ENCODE data around the gene CLMN. TPM values are rescaled to one million over a fixed set of nuclear protein-coding genes. Genes with fewer than 3 reads are reported as not detected.

CLMN gene
- total and polyA plus RNA-seq, 10 of the 15 experiments (the other 5 are each of a cell fraction or from before 2014, with no cell fraction given), result 7.8 to 49.3 (median 18.5) TPM

- TF ChIP-seq MYC (IDR thresholded peaks at IDR 0.05; ENCODE audit: insufficient read depth, insufficient read length, insufficient replicate concordance, low read length, severe bottlenecking), result no peak
- TF ChIP-seq ZNF384 (IDR thresholded peaks at IDR 0.05; ENCODE audit: borderline replicate concordance, low read depth, low read length), result no peak
Measured at GRCh38 chr14:95300002-95300696, 19.6 kb downstream of the CLMN start (continued).

- no peak for DNase-seq (ENCODE audit: low read depth, low spot score)
- H4K20me1 ChIP-seq (ENCODE audit: control insufficient read depth, insufficient read depth), result no peaks in the 10 kb centered on the region
- H3K4me2 ChIP-seq (ENCODE audit: control insufficient read depth, insufficient read depth), result no peak overlapping the region
- SMC1A ChIA-PET (ENCODE audit: uncharacterized antibody, unreplicated experiment), result no interaction called here
- H3K27me3 ChIP-seq (replicated peaks in 1 of 2; ENCODE audit: control insufficient read depth in 2 of 2, insufficient read depth in 2 of 2, low read length in 1 of 2), result no peaks in the 10 kb centered on the region
- H3K4me3 ChIP-seq, result no peak overlapping the region
- BruUV-seq (replicated peaks), result no TSS peak
- no peak overlapping the region for H2AFZ ChIP-seq (ENCODE audit: control insufficient read depth, low read depth, low read length)
- in situ Hi-C loops (cut with MboI), result no loop called here
- no peak for TF ChIP-seq ZZZ3 (IDR thresholded peaks at IDR 0.05; ENCODE audit: control insufficient read depth, insufficient read length, low read depth)
- TF ChIP-seq CHD2 (IDR thresholded peaks at IDR 0.05; ENCODE audit: borderline replicate concordance, low read depth, low read length), result no peak
- no peak for TF ChIP-seq JUNB (IDR thresholded peaks at IDR 0.05)
- no peak for TF ChIP-seq STAT1 (conservative IDR thresholded peaks at IDR 0.05)
- TF ChIP-seq CTCF (IDR thresholded peaks at IDR 0.05 in 2 of 3, conservative IDR thresholded peaks at IDR 0.05 in 1 of 3; ENCODE audit: control insufficient read depth in 2 of 3, extremely low read depth in 1 of 3, insufficient read depth in 1 of 3, low read depth in 3 of 3, low read length in 3 of 3), result no peak
- TF ChIP-seq NFXL1 (IDR thresholded peaks at IDR 0.05; ENCODE audit: borderline replicate concordance), result no peak
- TF ChIP-seq RAD51 (IDR thresholded peaks at IDR 0.05), result no peak
- no peak for TF ChIP-seq CBX5 (IDR thresholded peaks at IDR 0.05; ENCODE audit: low read depth)
- no peak for TF ChIP-seq WRNIP1 (IDR thresholded peaks at IDR 0.05; ENCODE audit: borderline replicate concordance, low read depth, low read length)
- no peak for TF ChIP-seq TBL1XR1 (IDR thresholded peaks at IDR 0.05; ENCODE audit: low read depth, low read length)
- no peak for TF ChIP-seq BCL3 (IDR thresholded peaks at IDR 0.05; ENCODE audit: borderline replicate concordance, insufficient read depth, low read depth, low read length, poor library complexity, severe bottlenecking)
- no peak for TF ChIP-seq CBFB (IDR thresholded peaks at IDR 0.05; ENCODE audit: low read depth)
- TF ChIP-seq EP300 (IDR thresholded peaks at IDR 0.05; ENCODE audit: borderline replicate concordance in 1 of 2, control insufficient read depth in 1 of 2, low read depth in 2 of 2, low read length in 2 of 2), result no peak
- TF ChIP-seq TARDBP (IDR thresholded peaks at IDR 0.05; ENCODE audit: borderline replicate concordance), result no peak
- no peak for TF ChIP-seq RAD21 (IDR thresholded peaks at IDR 0.05; ENCODE audit: insufficient read depth, low read depth, low read length)
- no peak for TF ChIP-seq EGR1 (IDR thresholded peaks at IDR 0.05; ENCODE audit: borderline replicate concordance in 1 of 2, low read depth in 2 of 2, low read length in 2 of 2)
- no peak for TF ChIP-seq NFYA (IDR thresholded peaks at IDR 0.05; ENCODE audit: borderline replicate concordance, low read depth, low read length)
- POLR2A ChIA-PET, result interaction anchor here (1.7 kb wide), 1 partner anchor 28 kb away, joined by 4 read pairs; no protein-coding TSS in a partner anchor
- H3K27ac ChIP-seq (ENCODE audit: control insufficient read depth, insufficient read depth), result no peak overlapping the region
- peaks cover 6% of the 10 kb centered on the region; the same call in 1 of the 2 replicates for H3K4me1 ChIP-seq (ENCODE audit: control insufficient read depth, insufficient read depth, low read length)
- CTCF ChIA-PET, result interaction anchor here (0.6 to 1.7 kb wide), 2 partner anchors 21 to 105 kb away, joined by 3 read pairs; no protein-coding TSS in a partner anchor
- H3K9me3 ChIP-seq (replicated peaks; ENCODE audit: control insufficient read depth, insufficient read depth, low read length), result no peaks in the 10 kb centered on the region; the same call in 2 of the 3 replicates
- H3K9ac ChIP-seq (ENCODE audit: control insufficient read depth, insufficient read depth, low read length), result no peak overlapping the region
- intact Hi-C loops (cut with micrococcal nuclease; ENCODE audit: unreplicated experiment), result no loop called here
- H3K36me3 ChIP-seq (ENCODE audit: control insufficient read depth in 2 of 2, insufficient read depth in 2 of 2, low read length in 1 of 2), result no peaks in the 10 kb centered on the region; a peak in 1 of 4 replicates
- no peak for FAIRE-seq
- no peaks in the 10 kb centered on the region for H3K79me2 ChIP-seq (ENCODE audit: control insufficient read depth, insufficient read depth, low read length)
- RAD21 ChIA-PET (ENCODE audit: unreplicated experiment), result no interaction called here
- WGBS (ENCODE audit: insufficient coverage, insufficient replicate concordance, low lambda C conversion rate, missing lambda C conversion rate), result 58% methylated on average over 5 of the region's 5 CpGs
- no peak for ATAC-seq
Measured at GRCh38 chr14:95299271-95299670, 20.4 kb downstream of the CLMN start.

Data from GM12878 (cell line).